ENCODE results near the gene PRKN.
A peak's percentile ranks its signal among the peaks of the same experiment; 100 is the strongest.
"Not testable (repeated sequence)": the region's sequence is repeated elsewhere in the genome, so short reads cannot be mapped to it uniquely, and the experiment has no call there.

PRKN gene

DNA sequence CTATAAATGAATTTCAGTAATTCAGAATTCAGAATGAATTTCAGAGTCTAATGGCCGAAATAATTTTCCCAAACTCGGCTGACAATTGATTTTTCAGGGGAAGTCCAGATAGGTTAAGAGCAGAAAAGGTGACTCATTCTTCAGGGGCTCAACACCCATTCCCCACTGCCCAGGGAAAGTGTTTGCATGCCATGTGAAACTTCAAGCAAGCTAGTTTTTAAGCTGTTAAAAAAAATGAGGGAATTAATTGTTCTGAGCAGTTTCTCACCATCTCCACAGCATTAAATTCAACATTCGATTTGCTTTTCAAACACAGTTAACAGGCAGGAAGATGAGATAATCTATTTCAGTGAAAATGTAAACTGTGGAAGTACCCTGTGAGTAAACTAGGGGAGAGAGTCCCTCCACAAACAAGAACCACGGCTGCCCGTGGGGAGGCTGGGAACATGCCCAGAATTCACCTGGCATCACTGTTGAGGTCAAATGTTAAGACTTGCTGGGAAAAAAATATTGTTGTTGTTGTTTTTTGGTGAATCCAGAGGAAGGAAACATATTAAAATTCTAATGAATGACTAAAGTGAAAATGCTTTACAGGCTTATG lies 803.0 kb downstream of the PRKN start:
- DNase-seq, result no peak

DNA sequence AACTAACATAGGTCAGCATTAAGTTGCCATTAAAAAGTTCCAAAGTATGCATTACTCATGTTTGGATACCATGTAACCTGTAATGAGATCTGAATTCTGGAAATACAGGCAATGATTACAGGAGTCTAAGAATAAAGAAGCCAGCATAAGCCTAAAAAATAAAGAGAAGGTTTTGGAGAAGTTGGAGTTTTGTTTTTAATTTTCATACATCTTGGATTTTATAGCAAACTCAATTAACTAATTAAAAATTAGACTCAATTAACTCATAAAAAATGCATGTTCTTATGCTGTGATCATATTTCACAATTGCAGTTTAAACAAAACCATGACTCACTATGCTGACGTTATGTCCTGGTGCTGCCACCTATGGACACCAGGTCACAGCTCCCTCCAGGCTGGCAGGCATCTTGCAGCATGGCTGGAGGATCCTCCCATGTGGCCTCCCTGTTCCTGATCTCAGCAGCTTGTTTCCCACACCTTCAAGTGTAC lies 804.9 kb downstream of the PRKN start:
- peak; percentile 17 for DNase-seq

DNA sequence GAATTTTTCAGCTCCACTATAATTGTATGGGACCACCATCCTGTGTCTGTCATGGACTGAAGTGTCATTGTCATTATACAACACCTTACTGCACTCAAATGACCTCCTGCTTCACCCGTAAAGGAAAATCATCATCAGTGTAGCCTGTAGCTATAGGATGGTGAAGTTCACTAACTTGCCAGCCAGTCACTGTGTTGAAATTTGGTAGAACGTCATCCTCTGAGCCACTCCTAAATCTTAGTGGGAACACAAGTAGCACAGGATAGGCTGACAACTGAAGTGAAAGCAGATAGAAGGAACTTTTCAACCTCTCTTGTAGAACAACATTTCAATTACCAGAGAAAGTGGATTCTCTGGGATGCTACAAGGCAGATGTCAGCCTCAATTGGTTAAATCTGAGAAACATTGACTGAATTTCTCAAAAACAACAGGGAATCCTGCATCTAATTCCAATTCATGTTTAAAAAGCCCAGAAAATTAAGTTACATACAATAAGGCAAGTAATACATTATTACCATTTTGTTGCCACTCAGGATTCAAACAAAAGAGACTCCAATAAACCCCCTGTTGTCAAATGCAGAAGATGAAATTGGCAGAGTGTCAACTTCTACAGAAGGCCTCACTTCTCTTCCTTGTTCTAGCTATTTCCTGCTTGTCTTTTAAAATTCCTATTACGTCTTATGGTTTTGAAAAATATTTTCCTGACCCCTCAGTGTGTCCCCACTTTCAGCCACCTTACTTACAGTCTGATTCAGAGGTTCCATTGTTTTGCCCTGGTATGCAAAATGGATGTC lies 805.8 kb downstream of the PRKN start:
- DNase-seq, result no peak

- no peak for DNase-seq
These were observed 807.9 kb downstream of the PRKN start for GRCh38 chr6:161919691-161920090.

- no peak for DNase-seq
These were observed 808.8 kb downstream of the PRKN start for GRCh38 chr6:161918628-161919205.

GRCh38 chr6:161918109-161918531 lies 809.4 kb downstream of the PRKN start:
- no peak for DNase-seq

GRCh38 chr6:161917645-161918044 lies 809.9 kb downstream of the PRKN start:
- DNase-seq, result no peak

DNA sequence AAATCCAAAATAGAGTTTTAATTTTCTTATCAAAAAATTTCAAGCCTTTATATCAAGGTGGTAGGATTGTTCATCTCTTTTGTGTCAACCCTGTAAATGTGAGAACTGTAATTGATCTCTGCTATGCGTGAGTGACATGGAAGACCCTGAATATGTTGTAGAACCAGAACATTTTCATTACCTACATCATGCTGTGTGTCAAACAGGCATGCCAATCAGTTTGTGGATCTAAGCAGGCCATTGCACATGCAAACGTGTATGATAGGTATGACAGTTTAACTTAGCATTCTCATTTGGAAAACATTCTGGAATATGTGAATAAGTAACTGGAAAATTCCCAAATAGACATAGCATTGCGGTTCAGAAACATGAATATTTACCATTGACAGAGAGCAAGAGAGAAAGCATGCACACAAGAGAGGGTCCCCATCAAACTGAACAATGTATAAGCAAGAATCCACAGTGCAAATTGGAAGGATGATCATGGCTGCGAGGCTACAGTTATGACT lies 812.1 kb downstream of the PRKN start:
- no peak for DNase-seq

DNA sequence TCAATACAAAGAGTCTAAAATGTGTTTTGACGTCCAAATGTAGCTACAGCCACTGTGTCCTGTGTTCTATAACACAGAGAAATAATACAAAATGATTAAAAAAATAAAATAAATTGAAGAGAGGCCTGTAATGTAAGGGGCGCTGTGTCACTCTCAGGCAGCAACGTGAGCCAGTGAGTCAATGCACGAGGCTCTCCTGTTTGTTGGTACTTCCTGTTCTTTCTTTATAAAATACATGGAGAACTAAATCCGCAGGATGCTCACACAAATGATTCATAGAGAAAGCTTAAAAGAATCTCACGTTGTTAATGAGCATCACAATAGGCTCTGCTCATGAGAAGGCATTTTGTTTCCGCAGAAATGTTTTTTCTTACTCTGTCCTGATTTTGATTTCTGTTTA lies 818.7 kb downstream of the PRKN start:
- no peak for DNase-seq

DNA sequence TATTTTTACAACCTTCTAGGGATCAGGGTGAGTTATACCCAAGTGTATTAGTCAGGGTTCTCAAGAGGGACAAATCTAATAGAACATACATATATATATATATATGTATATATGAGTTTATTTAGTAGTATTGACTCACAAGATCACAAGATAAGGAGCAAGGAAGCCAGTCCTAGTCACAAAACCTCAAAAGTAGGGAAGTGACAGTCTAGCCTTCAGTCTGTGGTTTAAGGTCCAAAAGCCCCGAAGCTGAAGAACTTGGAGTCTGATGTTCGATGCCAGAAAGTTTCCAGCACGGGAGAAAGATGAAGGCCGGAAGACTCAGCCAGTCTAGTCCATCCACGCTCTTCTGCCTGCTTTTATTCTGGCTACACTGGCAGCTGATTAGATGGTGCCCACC lies 821.0 kb downstream of the PRKN start:
- DNase-seq, result no peak

GRCh38 chr6:161903584-161904212 lies 823.9 kb downstream of the PRKN start:
- DNase-seq, result no peak

DNA sequence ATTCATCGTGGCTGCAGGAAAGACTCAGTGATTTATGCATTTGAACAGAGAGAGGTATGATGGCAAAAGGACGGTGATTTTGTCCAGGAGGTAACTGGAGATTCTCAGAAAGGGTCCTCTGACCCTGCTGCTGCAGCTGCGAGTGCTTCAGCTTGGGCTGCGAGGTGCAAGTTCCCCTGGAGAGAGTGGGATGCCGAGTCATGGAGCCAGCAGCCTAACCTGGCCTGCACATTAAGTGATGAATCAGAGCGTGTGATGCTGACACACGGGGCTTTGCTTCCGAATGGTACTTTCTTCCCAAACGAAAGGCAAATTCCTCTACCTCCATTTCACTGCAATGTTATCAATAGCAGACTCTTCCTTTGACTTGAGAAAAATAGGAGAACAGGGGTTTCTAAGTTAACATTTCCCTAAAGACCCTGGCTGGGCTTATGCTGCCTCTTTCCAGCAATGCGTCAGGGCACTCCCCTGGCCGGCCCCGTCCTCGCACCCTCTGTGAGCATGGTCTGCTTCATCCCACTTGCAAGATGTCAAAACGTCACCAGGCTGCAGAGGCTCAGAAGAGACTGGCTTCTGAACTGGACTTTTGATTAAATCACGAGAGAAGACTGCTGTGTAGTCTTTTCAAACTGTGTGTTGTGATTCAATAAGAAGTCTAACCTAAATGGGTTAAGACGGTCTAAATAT lies 825.7 kb downstream of the PRKN start:
- no peak for DNase-seq

DNA sequence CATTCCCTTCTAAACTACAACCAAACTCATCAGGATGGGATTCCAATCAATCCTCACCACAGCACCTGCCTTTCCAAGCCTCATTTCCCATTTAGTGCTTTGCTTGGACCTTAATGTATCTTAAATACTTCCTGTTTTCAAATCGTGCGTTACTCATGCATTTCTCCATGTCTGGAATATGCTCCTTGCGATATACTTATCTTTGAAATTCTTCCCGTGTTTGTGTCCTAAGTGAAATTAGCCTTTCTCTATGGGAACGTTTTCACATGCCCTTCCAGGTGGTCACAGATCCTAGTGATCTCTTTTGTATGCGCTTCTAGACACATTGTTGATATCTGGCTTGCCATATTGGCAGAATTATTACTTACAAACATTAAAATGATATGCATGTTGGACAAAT lies 833.1 kb downstream of the PRKN start:
- DNase-seq, result no peak

DNA sequence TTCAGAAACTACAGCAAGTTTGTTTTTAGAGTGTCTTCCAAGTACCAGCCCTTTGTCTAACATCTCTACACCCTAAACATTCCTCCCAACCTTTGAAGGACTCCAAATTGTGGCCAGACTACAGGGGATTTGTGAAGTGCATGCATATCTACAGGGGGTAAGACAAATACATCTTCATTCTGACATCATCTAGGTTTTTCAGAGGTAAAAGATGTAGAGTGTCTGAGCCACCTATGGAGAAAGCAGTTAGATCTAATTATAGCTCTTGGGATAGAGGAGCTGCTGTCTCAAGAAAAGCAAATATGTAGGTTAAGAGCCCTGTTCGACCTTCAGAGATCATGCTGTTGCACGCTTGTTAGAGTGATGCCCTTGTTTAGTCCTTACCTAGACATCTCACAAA lies 836.0 kb downstream of the PRKN start:
- no peak for DNase-seq

DNA sequence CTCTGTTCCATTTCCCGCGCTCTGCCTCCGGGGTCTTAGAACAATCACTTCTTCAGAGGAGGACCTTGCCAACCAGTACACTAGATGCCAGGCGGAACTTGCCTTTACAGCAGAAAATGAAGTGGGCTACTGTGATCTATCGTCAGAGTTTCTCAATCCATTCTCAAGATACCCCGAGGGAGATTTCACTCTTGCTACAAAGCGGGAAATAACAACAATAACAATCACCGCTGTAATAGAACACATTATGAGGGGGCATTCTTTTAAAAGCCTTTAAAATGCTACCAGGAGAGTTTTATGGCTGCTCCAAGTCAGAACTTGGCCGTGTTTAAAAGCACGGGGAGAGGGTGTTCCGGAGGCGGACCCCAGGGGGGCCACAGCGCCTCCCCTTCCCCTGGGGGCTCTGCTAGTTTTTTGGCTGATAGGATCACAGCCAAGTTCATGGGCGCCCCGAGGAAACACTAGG lies 836.7 kb downstream of the PRKN start:
- DNase-seq, result no peak

- DNase-seq, result no peak
These were observed 837.3 kb downstream of the PRKN start for GRCh38 chr6:161890133-161890831.

- no peak for DNase-seq
These were observed 838.2 kb downstream of the PRKN start for GRCh38 chr6:161889324-161889723.

DNA sequence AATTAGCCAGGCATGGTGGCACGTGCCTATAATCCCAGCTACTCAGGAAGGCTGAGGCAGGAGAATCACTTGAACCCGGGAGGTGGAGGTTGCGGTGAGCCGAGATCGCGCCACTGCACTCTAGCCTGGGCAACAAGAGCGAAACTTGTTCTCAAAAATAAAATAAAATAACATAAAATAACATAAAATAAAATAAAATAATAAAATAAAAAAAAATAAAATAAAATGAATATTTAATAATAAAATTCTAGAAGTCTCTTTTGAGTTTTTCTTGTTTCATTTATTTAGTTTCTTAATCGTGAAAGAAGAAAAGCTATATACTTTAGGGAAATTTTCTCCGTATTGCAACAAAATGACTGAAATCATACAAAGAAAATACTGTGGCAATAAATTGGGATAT lies 841.0 kb downstream of the PRKN start:
- not testable (repeated sequence) for DNase-seq

DNA sequence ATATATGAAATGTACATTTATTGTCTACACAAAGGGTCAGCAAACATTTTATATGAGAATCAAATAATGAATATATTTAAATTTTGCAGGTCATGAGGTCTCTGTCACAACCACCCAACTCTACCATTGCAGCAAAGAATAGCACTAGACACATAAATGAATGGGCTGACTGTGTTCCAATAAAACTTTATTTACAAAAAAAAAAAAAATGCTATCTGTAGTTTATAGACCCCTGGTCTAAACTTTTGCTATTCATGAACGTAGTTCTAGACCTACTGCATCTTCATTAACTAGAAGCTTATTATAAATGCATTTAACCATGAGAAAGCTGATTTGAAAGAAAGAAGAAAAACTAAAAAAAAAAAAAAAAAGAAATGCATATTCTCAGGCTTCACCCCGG lies 842.8 kb downstream of the PRKN start:
- DNase-seq, result no peak

DNA sequence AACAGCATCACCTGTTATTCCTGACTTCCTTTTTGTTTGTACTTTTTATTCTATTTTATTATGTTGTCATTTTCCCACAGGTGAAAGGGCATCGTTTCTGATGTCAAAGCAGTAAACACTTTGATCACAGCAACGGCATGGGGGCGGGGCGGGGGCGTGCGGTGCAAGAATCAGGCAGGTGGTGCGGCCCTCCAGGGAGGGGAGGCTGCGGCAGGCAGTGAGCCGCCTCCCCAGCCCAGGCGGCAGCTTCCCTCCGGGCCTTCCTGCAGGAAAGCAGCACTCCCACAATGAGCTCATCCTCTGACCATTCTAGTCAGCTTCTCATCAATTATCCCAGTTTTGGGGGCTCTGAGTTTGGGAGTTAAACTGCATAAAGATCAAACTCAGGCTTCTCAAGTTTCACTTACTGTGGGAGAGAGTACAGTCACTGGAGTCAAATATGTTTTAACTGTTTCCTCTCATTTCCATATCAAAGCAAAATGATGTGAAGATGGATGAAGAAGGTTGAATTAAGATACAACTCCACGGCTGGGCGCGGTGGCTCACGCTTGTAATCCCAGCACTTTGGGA lies 845.3 kb downstream of the PRKN start:
- DNase-seq, result peak; percentile 29

GRCh38 chr6:161880056-161880455 lies 847.5 kb downstream of the PRKN start:
- no peak for DNase-seq

DNA sequence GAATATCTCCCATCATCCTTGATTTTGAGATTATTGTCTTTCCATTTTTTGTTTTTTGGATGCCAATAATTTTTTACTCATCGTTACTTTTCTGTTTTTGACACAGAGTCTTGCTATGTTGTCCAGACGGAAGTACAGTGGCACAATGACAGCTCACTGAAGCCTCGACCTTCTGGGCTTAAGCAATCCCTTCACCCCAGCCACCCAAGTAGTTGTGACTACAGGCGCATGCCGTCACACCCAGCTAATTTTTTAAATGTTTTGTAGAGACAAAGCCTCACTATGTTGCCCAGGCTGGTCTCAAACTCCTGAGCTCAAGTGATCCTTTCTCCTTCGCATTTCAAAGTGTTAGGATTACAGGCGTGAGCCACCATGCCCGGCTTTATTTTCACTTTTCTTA lies 851.3 kb downstream of the PRKN start:
- DNase-seq, result no peak
